ENCODE results near the gene NR2F1.

GRCh38 chr5:93578813-93579691 is 4.0 kb upstream of the NR2F1 start:
- TF ChIP-seq CTCF (conservative IDR thresholded peaks at IDR 0.05; ENCODE audit: low read depth, low read length) (no peak), EZH2 (IDR thresholded peaks at IDR 0.05; ENCODE audit: low read length, unreplicated experiment) (no peak), EZH2phosphoT487 (IDR thresholded peaks at IDR 0.05; ENCODE audit: borderline replicate concordance, low read length) (no peak)
